Sigmoid colon (tissue), 4 donors: Measurements from ENCODE around the gene PRKCA.

ENCODE experiments used
- EP300 ChIP-seq, 4 donors: sonication (generic); formaldehyde crosslinking; IDR thresholded peaks; one replicate each; pipeline ENCODE4 v1.6.1; 2017; ENCODE audit warnings: antibody characterized with exemption in 4 of 4
- POLR2A ChIP-seq, 2 donors: fragments of 450-650 bp; IDR thresholded peaks; one replicate each; pipeline ENCODE4 v1.6.1; 2016; ENCODE audit warnings: antibody characterized with exemption in 2 of 2, mild to moderate bottlenecking in 2 of 2, moderate library complexity in 2 of 2
- TF ChIP-seq, protein P1 (sequence below), 4 experiments: fragments of 450-650 bp in 3 of 4; fragments of 200-600 bp in 1 of 4; IDR thresholded peaks; one replicate each; pipeline ENCODE4 v1.5.1; 2016 to 2019; ENCODE audit warnings: antibody characterized with exemption in 4 of 4, mild to moderate bottlenecking in 3 of 4, moderate library complexity in 2 of 4

DNA sequence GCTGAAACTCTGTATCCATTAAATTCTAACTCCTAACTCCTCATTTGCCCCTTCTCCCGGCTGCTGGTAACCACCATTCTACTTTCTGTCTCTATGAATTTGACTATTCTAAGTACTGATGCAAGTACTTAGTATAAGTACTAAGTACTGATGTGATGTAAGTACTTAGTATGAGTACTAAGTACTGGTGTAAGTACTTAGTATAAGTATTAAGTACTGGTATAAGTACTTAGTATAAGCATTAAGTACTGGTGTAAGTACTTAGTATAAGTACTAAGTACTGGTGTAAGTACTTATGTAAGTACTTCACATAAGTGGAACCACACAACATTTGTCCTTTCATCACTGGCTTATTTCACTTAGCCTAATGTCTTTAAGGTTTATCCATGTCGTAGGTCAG is 32.3 kb upstream of the PRKCA start:
- TF ChIP-seq, protein P1, sequence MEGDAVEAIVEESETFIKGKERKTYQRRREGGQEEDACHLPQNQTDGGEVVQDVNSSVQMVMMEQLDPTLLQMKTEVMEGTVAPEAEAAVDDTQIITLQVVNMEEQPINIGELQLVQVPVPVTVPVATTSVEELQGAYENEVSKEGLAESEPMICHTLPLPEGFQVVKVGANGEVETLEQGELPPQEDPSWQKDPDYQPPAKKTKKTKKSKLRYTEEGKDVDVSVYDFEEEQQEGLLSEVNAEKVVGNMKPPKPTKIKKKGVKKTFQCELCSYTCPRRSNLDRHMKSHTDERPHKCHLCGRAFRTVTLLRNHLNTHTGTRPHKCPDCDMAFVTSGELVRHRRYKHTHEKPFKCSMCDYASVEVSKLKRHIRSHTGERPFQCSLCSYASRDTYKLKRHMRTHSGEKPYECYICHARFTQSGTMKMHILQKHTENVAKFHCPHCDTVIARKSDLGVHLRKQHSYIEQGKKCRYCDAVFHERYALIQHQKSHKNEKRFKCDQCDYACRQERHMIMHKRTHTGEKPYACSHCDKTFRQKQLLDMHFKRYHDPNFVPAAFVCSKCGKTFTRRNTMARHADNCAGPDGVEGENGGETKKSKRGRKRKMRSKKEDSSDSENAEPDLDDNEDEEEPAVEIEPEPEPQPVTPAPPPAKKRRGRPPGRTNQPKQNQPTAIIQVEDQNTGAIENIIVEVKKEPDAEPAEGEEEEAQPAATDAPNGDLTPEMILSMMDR (IDR thresholded peaks at IDR 0.05), result no peak
- TF ChIP-seq EP300 (IDR thresholded peaks at IDR 0.05) (no peak), POLR2A (IDR thresholded peaks at IDR 0.05) (no peak)
